ENCODE data around the gene CFD. TPM values are rescaled to one million over a fixed set of nuclear protein-coding genes. Genes with fewer than 3 reads are reported as not detected.

Gene CFD
- polyA plus RNA-seq, 1 experiment = 0.77 TPM

DNA sequence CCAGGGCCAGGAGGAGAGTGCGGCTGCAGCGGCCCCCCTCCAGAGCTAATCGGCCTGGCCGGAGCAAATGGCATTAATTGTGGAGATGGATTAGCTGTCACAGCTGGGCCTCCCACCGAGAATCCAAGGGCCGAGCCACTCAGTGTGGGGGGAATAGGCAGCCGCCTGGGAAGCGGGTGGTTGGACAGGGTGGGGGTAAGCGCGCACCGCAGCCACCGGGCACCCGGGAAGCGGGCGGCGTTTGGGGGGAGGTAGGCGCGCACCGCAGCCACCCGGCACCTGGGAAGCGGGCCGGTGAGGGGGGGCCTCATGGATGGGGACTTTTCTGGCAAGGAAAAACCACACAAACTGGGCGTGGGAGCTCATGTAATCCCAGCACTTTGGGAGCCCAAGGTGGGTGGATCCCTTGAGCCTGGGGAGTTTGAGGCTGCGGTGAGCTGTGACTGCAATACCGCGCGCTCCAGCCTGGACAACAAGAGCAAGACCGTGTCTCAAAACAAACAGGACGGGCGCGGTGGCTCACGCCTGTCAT, 43.9 kb downstream of the CFD start:
- Histone ChIP-seq H3K27me3 (ENCODE audit: control insufficient read depth, insufficient read depth, low read length) (no peaks in the 10 kb centered on the region), H3K36me3 (ENCODE audit: control insufficient read depth, insufficient read depth, low read length) (peaks cover 21% of the 10 kb centered on the region), H3K4me3 (ENCODE audit: low read depth, low read length) (no peak overlapping the region)
- DNase-seq (ENCODE audit: low read depth) = no peak
- TF ChIP-seq, protein P1, sequence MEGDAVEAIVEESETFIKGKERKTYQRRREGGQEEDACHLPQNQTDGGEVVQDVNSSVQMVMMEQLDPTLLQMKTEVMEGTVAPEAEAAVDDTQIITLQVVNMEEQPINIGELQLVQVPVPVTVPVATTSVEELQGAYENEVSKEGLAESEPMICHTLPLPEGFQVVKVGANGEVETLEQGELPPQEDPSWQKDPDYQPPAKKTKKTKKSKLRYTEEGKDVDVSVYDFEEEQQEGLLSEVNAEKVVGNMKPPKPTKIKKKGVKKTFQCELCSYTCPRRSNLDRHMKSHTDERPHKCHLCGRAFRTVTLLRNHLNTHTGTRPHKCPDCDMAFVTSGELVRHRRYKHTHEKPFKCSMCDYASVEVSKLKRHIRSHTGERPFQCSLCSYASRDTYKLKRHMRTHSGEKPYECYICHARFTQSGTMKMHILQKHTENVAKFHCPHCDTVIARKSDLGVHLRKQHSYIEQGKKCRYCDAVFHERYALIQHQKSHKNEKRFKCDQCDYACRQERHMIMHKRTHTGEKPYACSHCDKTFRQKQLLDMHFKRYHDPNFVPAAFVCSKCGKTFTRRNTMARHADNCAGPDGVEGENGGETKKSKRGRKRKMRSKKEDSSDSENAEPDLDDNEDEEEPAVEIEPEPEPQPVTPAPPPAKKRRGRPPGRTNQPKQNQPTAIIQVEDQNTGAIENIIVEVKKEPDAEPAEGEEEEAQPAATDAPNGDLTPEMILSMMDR (IDR thresholded peaks at IDR 0.05; ENCODE audit: insufficient read depth, low read depth, low read length) = no peak
- ChIA-PET POLR2A (no interaction called here), CTCF (interaction anchor here (0.9 to 1.2 kb wide), 2 partner anchors 39 to 341 kb away, joined by 3 read pairs; no protein-coding TSS in a partner anchor)

DNA sequence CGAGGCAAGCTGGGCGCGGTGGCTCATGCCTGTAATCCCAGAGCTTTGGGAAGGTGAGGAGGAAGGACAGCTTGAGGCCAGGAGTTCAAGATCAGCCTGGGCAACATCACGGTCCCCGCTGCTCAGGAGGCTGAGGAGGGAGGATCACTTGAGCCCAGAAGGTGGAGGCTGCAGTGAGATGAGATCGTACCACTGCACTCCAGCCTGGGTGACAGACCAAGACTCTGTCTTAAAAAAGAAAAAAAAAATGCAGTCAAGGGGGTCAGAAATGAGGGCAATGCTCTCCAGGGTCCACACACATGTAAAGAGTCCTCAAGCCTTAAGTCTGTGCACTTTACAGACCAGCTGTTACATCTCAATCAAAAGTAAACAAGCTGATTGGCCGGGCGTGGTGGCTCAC, 45.1 kb downstream of the CFD start:
- ChIA-PET POLR2A (no interaction called here), CTCF (no interaction called here)
- Histone ChIP-seq H3K4me3 (ENCODE audit: low read depth, low read length) (no peak overlapping the region), H3K36me3 (ENCODE audit: control insufficient read depth, insufficient read depth, low read length) (peaks cover 13% of the 10 kb centered on the region), H3K27me3 (ENCODE audit: control insufficient read depth, insufficient read depth, low read length) (no peaks in the 10 kb centered on the region)
- no peak for DNase-seq (ENCODE audit: low read depth)
- TF ChIP-seq, protein P1 (IDR thresholded peaks at IDR 0.05; ENCODE audit: insufficient read depth, low read depth, low read length) = no peak

DNA sequence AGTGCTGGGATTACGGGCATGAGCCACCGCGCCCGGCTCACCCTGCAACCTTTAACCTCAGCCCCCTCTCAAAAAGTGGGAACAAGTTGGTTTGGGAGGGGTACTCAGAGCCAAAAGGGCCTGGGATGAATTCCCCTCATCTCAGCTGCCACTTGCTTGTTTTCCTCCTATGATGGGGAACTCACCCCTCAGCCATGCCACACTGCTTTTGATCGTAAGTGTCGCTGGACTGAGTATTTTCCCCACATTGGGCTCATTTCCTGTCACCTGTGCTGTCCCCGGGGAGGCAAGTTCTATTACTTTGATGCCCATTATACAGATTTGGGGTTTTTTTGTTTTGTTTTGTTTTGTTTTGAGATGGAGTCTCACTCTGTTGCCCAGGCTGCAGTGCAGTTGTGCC, 47.0 kb downstream of the CFD start:
- TF ChIP-seq, protein P1 (IDR thresholded peaks at IDR 0.05; ENCODE audit: insufficient read depth, low read depth, low read length) = no peak
- H3K27me3 ChIP-seq (ENCODE audit: control insufficient read depth, insufficient read depth, low read length) = no peaks in the 10 kb centered on the region
- CTCF ChIA-PET = interaction anchor here (0.5 to 2.1 kb wide), 2 partner anchors 10 to 13 kb away, joined by 3 to 6 read pairs; partner anchors contain the start of genes MED16 and RNU6-9
- peaks cover 4% of the 10 kb centered on the region; the same call in 1 of the 2 replicates for H3K36me3 ChIP-seq (ENCODE audit: control insufficient read depth, insufficient read depth, low read length)
- DNase-seq (ENCODE audit: low read depth) = no peak
- POLR2A ChIA-PET = no interaction called here
- H3K4me3 ChIP-seq (ENCODE audit: low read depth, low read length) = no peak overlapping the region

DNA sequence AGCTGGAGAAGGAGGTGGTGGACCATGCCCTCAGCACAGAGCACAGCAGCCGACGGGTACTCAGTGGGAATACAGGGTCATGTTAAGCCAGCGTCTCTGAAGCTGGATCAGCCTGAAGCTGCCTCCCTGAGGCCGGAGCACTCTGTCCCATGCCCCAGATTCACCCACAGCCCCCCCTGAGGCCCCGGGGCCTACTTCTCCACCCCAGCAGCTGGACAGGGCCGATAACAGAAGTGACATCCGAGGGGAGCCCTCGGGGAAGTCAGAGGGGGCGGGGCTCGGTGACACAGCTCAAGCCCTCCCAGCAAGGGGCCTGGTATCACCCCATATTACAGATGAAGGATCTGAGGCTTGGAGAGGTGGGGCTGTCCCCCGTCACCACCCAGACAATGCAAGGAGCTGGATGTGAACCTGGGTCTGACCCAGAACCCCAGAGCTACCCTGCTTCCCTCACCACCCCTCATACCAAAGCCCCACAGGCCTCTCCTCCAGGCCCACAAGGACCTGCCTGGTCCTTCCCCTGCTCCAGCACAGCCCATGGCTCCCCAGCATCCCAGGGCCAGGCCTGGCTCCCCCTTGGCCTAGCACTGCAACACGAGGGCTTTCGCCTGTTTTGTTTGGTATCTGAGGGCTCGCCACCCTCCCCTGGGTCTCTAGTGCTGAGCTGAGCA, 47.9 kb downstream of the CFD start:
- ChIA-PET CTCF (interaction anchor here (0.5 to 2.1 kb wide), 4 partner anchors 11 to 137 kb away, joined by 3 to 6 read pairs (median 5); partner anchors contain the start of genes MED16 and RNU6-9), POLR2A (no interaction called here)
- H3K27me3 ChIP-seq (ENCODE audit: control insufficient read depth, insufficient read depth, low read length) = no peaks in the 10 kb centered on the region
- DNase-seq (ENCODE audit: low read depth) = no peak
- 0 out of 2 replicates have a peak, but pooled peaks cover 2% of the 10 kb centered on the region for H3K36me3 ChIP-seq (ENCODE audit: control insufficient read depth, insufficient read depth, low read length)
- H3K4me3 ChIP-seq (ENCODE audit: low read depth, low read length) = no peak overlapping the region
- TF ChIP-seq, protein P1 (IDR thresholded peaks at IDR 0.05; ENCODE audit: insufficient read depth, low read depth, low read length) = no peak

DNA sequence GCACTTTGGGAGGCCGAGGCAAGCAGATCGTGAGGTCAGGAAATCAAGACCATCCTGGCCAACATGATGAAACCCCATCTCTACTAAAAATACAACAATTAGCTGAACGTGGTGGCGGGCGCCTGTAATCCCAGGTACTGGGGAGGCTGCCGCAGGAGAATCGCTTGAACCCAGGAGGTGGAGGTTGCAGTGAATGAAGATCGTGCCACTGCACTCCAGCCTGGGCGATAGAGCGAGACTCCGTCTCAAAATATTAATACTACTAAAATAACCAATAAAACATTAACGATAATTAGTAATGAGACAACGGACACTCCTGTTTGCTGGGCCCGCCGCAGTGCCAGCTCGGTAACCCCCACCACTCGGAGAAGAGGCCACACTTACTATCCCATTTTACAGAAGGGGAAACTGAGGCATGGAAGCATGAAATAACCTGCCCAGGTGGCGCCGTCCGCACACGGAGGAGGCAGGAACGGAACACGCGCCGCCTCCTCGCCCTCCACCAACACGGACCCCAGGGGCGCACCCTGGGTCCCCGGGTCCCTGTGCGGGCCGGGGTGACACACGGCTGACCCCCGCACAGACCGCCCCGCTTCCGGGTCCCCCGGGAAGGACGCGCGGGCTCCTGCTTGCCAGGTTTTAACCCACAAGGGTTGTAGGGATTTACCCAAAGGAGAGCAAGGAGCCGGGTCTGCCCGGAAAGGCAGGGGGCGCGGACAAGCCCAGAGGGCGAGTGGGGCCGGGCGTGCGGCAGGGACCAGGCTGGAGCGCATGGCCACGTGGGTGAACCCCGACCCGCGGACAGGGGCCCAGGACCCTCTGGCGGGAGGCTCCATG, 52.0 kb downstream of the CFD start:
- Histone ChIP-seq H3K27me3 (ENCODE audit: control insufficient read depth, insufficient read depth, low read length) (no peaks in the 10 kb centered on the region), H3K4me3 (ENCODE audit: low read depth, low read length) (peak overlapping the region; percentile 94), H3K36me3 (ENCODE audit: control insufficient read depth, insufficient read depth, low read length) (0 out of 2 replicates have a peak, but pooled peaks cover 2% of the 10 kb centered on the region)
- CTCF ChIA-PET = no interaction called here
- DNase-seq (ENCODE audit: low read depth) = no peak
- TF ChIP-seq, protein P1 (IDR thresholded peaks at IDR 0.05; ENCODE audit: insufficient read depth, low read depth, low read length) = no peak
- POLR2A ChIA-PET = no interaction called here
